PC-9 (cell line): Measurements from ENCODE around the gene FAF1. TPM values are rescaled to one million over a fixed set of nuclear protein-coding genes. Genes with fewer than 3 reads are reported as not detected.

ENCODE experiments used
- BruUV-seq: library from RNA; stranded (reverse); fragments of 400-500 nt; replicated peaks from 2 replicates; lab custom pipeline; 2021; lab: Mats Ljungman, UMichigan
- CTCF ChIA-PET: fragments of 300-600 bp; sonication (Branson Sonifier 250); formaldehyde crosslinking; loops from one replicate; lab custom pipeline; 2022; ENCODE audit warnings: antibody characterized with exemption; lab: Charles Lee
- POLR2A ChIA-PET: fragments of 300-600 bp; sonication (Branson Sonifier 250); formaldehyde crosslinking; loops from one replicate; lab custom pipeline; 2022; ENCODE audit warnings: antibody characterized with exemption; ENCODE audit not compliant: unreplicated experiment; lab: Charles Lee
- DNase-seq, 2 experiments: peaks; one replicate each; pipeline versions ENCODE4 v3.0.0 to v3.0.0-alpha.2; 2015 to 2022; ENCODE audit warnings: mixed read lengths in 1 of 2
- H2AFZ ChIP-seq: fragments of 200-600 bp; sonication (generic); 2 replicates; pipeline ENCODE4 v1.8.1; 2017; ENCODE audit warnings: antibody characterized with exemption
- H3F3A ChIP-seq: fragments of 200-600 bp; sonication (generic); 2 replicates; pipeline ENCODE4 v1.8.1; 2017; ENCODE audit warnings: antibody characterized with exemption, mild to moderate bottlenecking, low read depth; ENCODE audit not compliant: insufficient read depth
- H3K27ac ChIP-seq: fragments of 200-600 bp; sonication (generic); 2 replicates; pipeline ENCODE4 v1.6.1; 2016; ENCODE audit warnings: mixed run types
- H3K27me3 ChIP-seq: fragments of 200-600 bp; sonication (generic); 2 replicates; pipeline ENCODE4 v1.6.1; 2016; ENCODE audit warnings: low read depth, mixed run types; ENCODE audit not compliant: insufficient read depth
- H3K36me3 ChIP-seq: fragments of 200-600 bp; sonication (generic); 2 replicates; pipeline ENCODE4 v1.6.1; 2016; ENCODE audit warnings: low read depth, mixed run types
- H3K4me1 ChIP-seq: fragments of 200-600 bp; sonication (generic); replicated peaks from 2 replicates; pipeline ENCODE4 v1.6.1; 2016; ENCODE audit warnings: mixed run types; ENCODE audit not compliant: insufficient read depth
- H3K4me2 ChIP-seq: fragments of 200-600 bp; sonication (generic); 2 replicates; pipeline ENCODE4 v1.6.1; 2017; ENCODE audit warnings: mixed run types
- H3K4me3 ChIP-seq: fragments of 200-600 bp; sonication (generic); 2 replicates; pipeline ENCODE4 v1.6.1; 2016; ENCODE audit warnings: mixed run types
- H3K79me2 ChIP-seq: fragments of 200-600 bp; sonication (generic); 2 replicates; pipeline ENCODE4 v1.6.1; 2017; ENCODE audit warnings: low read depth, mixed run types
- H3K9me2 ChIP-seq: fragments of 200-600 bp; sonication (generic); 2 replicates; pipeline ENCODE4 v1.8.1; 2017; ENCODE audit warnings: mild to moderate bottlenecking; ENCODE audit not compliant: insufficient read depth
- H3K9me3 ChIP-seq: fragments of 200-600 bp; sonication (generic); 2 replicates; pipeline ENCODE4 v1.8.1; 2016; ENCODE audit warnings: low read depth; ENCODE audit not compliant: insufficient read depth
- H4K20me1 ChIP-seq: fragments of 200-600 bp; sonication (generic); 2 replicates; pipeline ENCODE4 v1.8.1; 2017; ENCODE audit not compliant: insufficient read depth
- EZH2 ChIP-seq: fragments of 200-600 bp; sonication (generic); IDR thresholded peaks from 2 replicates; pipeline ENCODE4 v1.8.0; 2017; ENCODE audit warnings: antibody characterized with exemption, low read depth
- intact Hi-C: fragments of 100-400 bp; cut with micrococcal nuclease; formaldehyde crosslinking; loops from one replicate; pipeline ENCODE4 v1.10.0; 2022; ENCODE audit not compliant: unreplicated experiment
- total RNA-seq: library from RNA; stranded (reverse); gene quantifications from 2 replicates; pipeline ENCODE4 v1.2.3, GENCODE V29; 2021
- TF ChIP-seq, protein P1 (sequence below): fragments of 200-600 bp; sonication (generic); conservative IDR thresholded peaks from 2 replicates; pipeline ENCODE4 v1.6.1; 2017; ENCODE audit warnings: mixed run types, antibody characterized with exemption, mild to moderate bottlenecking, moderate library complexity

Gene FAF1
- total RNA-seq, 1 experiment from 2014 or later: 105 TPM

DNA sequence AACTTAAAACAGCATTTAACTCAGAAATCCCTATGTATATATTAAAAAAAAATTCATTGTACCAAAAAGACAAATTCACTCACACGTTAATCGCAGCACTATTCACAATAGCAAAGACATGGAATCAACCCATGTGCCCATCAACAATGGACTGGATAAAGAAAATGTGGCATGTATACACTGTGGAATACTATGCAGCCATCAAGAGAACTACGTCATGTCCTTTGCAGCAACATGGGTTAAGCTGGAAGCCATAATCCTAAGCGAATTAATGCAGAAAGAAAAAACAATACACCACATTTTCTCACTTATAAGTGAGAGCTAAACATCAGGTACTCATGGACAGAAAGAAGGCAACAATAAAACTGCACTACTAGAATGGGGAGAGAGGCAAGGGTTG lies 99.4 kb downstream of the FAF1 start:
- peaks cover 3% of the 10 kb centered on the region; the same call in 1 of the 2 replicates for H3K9me3 ChIP-seq
- BruUV-seq: no TSS peak
- DNase-seq: no peak
- H3K9me2 ChIP-seq: no peaks in the 10 kb centered on the region
- H3K4me1 ChIP-seq: no peaks in the 10 kb centered on the region
- H3K4me3 ChIP-seq: no peak overlapping the region
- no peaks in the 10 kb centered on the region for H3K27me3 ChIP-seq
- 0 out of 2 replicates have a peak, but pooled peaks cover 4% of the 10 kb centered on the region for H3F3A ChIP-seq
- ChIA-PET CTCF (no interaction called here), POLR2A (no interaction called here)
- H3K79me2 ChIP-seq: peaks cover 53% of the 10 kb centered on the region
- no peak overlapping the region for H3K4me2 ChIP-seq
- no peak for TF ChIP-seq EZH2
- TF ChIP-seq, protein P1, sequence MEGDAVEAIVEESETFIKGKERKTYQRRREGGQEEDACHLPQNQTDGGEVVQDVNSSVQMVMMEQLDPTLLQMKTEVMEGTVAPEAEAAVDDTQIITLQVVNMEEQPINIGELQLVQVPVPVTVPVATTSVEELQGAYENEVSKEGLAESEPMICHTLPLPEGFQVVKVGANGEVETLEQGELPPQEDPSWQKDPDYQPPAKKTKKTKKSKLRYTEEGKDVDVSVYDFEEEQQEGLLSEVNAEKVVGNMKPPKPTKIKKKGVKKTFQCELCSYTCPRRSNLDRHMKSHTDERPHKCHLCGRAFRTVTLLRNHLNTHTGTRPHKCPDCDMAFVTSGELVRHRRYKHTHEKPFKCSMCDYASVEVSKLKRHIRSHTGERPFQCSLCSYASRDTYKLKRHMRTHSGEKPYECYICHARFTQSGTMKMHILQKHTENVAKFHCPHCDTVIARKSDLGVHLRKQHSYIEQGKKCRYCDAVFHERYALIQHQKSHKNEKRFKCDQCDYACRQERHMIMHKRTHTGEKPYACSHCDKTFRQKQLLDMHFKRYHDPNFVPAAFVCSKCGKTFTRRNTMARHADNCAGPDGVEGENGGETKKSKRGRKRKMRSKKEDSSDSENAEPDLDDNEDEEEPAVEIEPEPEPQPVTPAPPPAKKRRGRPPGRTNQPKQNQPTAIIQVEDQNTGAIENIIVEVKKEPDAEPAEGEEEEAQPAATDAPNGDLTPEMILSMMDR: no peak
- no peak overlapping the region for H2AFZ ChIP-seq
- intact Hi-C loops: no loop called here
- no peak overlapping the region for H3K27ac ChIP-seq
- H4K20me1 ChIP-seq: no peaks in the 10 kb centered on the region
- H3K36me3 ChIP-seq: no peaks in the 10 kb centered on the region

DNA sequence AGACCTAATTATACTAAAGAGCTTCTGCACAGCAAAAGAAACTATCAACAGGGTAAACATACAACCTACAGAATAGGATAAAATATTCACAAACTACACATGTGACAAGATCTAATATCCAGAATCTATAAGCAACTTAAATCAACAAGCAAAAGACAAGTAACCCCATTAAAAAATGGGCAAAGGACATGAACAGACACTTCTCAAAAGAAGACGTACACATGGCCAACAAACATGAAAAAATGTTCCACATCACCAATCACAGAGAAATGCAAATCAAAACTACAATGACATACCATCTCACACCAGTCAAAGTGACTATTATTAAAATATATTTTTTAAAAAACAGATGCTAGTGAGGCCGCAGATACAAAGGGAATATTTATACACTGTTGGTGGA lies 99.8 kb downstream of the FAF1 start:
- POLR2A ChIA-PET: no interaction called here
- no peak for DNase-seq

DNA sequence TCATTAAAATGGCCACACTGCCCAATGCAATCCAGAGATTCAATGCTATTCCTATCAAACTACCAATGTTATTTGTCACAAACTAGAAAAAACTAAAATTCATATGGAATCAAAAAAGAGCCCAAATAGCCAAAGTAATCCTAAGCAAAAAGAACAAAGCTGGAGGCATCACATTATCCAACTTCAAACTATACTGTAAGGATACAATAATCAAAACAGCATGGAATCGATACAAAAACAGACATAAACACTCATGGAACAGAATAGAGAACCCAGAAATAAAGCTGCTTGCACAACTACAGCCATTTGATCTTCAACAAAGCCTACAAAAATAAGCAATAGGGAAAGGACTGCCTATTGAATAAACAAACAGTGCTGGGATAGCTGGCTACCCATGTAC lies 100.4 kb downstream of the FAF1 start:
- no peak for DNase-seq
- Histone ChIP-seq H2AFZ (no peak overlapping the region), H3K4me3 (no peak overlapping the region), H3K9me3 (peaks cover 3% of the 10 kb centered on the region; the same call in 1 of the 2 replicates), H3K27ac (no peak overlapping the region), H3F3A (0 out of 2 replicates have a peak, but pooled peaks cover 10% of the 10 kb centered on the region), H4K20me1 (no peaks in the 10 kb centered on the region), H3K27me3 (no peaks in the 10 kb centered on the region), H3K9me2 (no peaks in the 10 kb centered on the region), H3K36me3 (no peaks in the 10 kb centered on the region), H3K79me2 (peaks cover 56% of the 10 kb centered on the region), H3K4me2 (no peak overlapping the region), H3K4me1 (no peaks in the 10 kb centered on the region)
- CTCF ChIA-PET: no interaction called here
- BruUV-seq: no TSS peak
- intact Hi-C loops: no loop called here
- POLR2A ChIA-PET: no interaction called here
- TF ChIP-seq, protein P1: no peak

More for the DNA sequence above, 99.8 kb downstream of the FAF1 start:
- no peaks in the 10 kb centered on the region for H3K27me3 ChIP-seq
- BruUV-seq: no TSS peak
- no peak overlapping the region for H3K4me2 ChIP-seq
- peaks cover 3% of the 10 kb centered on the region; the same call in 1 of the 2 replicates for H3K9me3 ChIP-seq
- no peaks in the 10 kb centered on the region for H3K9me2 ChIP-seq
- CTCF ChIA-PET: no interaction called here
- H3F3A ChIP-seq: 0 out of 2 replicates have a peak, but pooled peaks cover 8% of the 10 kb centered on the region
- no peak overlapping the region for H2AFZ ChIP-seq
- H3K36me3 ChIP-seq: no peaks in the 10 kb centered on the region
- H4K20me1 ChIP-seq: no peaks in the 10 kb centered on the region
- peaks cover 56% of the 10 kb centered on the region for H3K79me2 ChIP-seq
- no peak overlapping the region for H3K27ac ChIP-seq
- no peak for TF ChIP-seq EZH2
- TF ChIP-seq, protein P1: no peak
- H3K4me3 ChIP-seq: no peak overlapping the region
- intact Hi-C loops: no loop called here
- H3K4me1 ChIP-seq: no peaks in the 10 kb centered on the region
